IMR-90 (cell line): ENCODE results near the gene CADM1. TPM values are rescaled to one million over a fixed set of nuclear protein-coding genes. Genes with fewer than 3 reads are reported as not detected.

Experiments used
- ATAC-seq: fragments of 200-7000 bp; cut with Tn5 transposase; 2 replicates; pipeline ENCODE4 v1.9.1; 2020; ENCODE audit warnings: low read depth, mild to moderate bottlenecking, moderate library complexity
- BruUV-seq: library from RNA; stranded (reverse); fragments of 400-500 nt; replicated peaks from 2 replicates; lab custom pipeline; 2021; lab: Mats Ljungman, UMichigan
- CTCF ChIA-PET: fragments of 300-600 bp; formaldehyde crosslinking; extraction: SDS; loops from one replicate; lab custom pipeline; 2021; ENCODE audit warnings: antibody characterized with exemption; lab: Yijun Ruan, JAX
- POLR2A ChIA-PET: fragments of 300-600 bp; sonication (Branson Sonifier 250); formaldehyde crosslinking; loops from one replicate; lab custom pipeline; 2022; ENCODE audit warnings: antibody characterized with exemption; ENCODE audit not compliant: unreplicated experiment; lab: Charles Lee
- DNase-seq: peaks from one replicate; pipeline ENCODE4 v3.0.0; 2013
- H2AFZ ChIP-seq: replicated peaks from 2 replicates; pipeline ENCODE3; 2013; ENCODE audit warnings: low read length, mild to moderate bottlenecking; ENCODE audit not compliant: poor library complexity
- H2AK5ac ChIP-seq: 2 replicates; pipeline ENCODE4 v1.6.1; 2013; ENCODE audit warnings: low read depth, low read length, inconsistent platforms
- H2AK9ac ChIP-seq: replicated peaks from 2 replicates; pipeline ENCODE3; 2013; ENCODE audit warnings: mild to moderate bottlenecking, low read depth, low read length, moderate library complexity; ENCODE audit not compliant: poor library complexity
- H2BK120ac ChIP-seq: 2 replicates; pipeline ENCODE4 v1.6.1; 2013; ENCODE audit warnings: low read depth, low read length, inconsistent platforms
- H2BK15ac ChIP-seq: 3 replicates; pipeline ENCODE4 v1.6.1; 2013; ENCODE audit warnings: low read depth, low read length, inconsistent platforms
- H2BK20ac ChIP-seq: 2 replicates; pipeline ENCODE4 v1.6.1; 2013; ENCODE audit warnings: low read depth, mild to moderate bottlenecking, inconsistent platforms, low read length, moderate library complexity
- H2BK5ac ChIP-seq: 2 replicates; pipeline ENCODE4 v1.6.1; 2013; ENCODE audit warnings: mild to moderate bottlenecking, low read depth, low read length, inconsistent platforms; ENCODE audit not compliant: poor library complexity, severe bottlenecking
- H3K14ac ChIP-seq: replicated peaks from 2 replicates; pipeline ENCODE4 v1.6.1; 2013; ENCODE audit warnings: low read depth, low read length, inconsistent platforms
- H3K18ac ChIP-seq: 2 replicates; pipeline ENCODE4 v1.6.1; 2013; ENCODE audit warnings: low read depth, low read length, control low read depth
- H3K23ac ChIP-seq: 2 replicates; pipeline ENCODE4 v1.6.1; 2013; ENCODE audit warnings: low read depth, low read length, inconsistent platforms
- H3K27ac ChIP-seq: 2 replicates; pipeline ENCODE4 v1.5.1; 2013; ENCODE audit warnings: mild to moderate bottlenecking, control low read depth, low read length; ENCODE audit not compliant: insufficient read depth
- H3K27me3 ChIP-seq: 2 replicates; pipeline ENCODE4 v1.6.1; 2013; ENCODE audit warnings: low read length; ENCODE audit not compliant: control insufficient read depth, insufficient read depth
- H3K36me3 ChIP-seq: 2 replicates; pipeline ENCODE4 v1.6.1; 2013; ENCODE audit warnings: low read length, mixed read lengths; ENCODE audit not compliant: control insufficient read depth, insufficient read depth
- H3K4ac ChIP-seq: 2 replicates; pipeline ENCODE4 v1.6.1; 2013; ENCODE audit warnings: low read depth, low read length, inconsistent platforms
- H3K4me1 ChIP-seq: 2 replicates; pipeline ENCODE4 v1.6.1; 2013; ENCODE audit warnings: low read length, mixed read lengths; ENCODE audit not compliant: control insufficient read depth, insufficient read depth
- H3K4me2 ChIP-seq: 2 replicates; pipeline ENCODE4 v1.6.1; 2013; ENCODE audit warnings: low read depth, mild to moderate bottlenecking, control low read depth, low read length, moderate library complexity
- H3K4me3 ChIP-seq: 2 replicates; pipeline ENCODE4 v1.5.1; 2013; ENCODE audit warnings: low read depth, mild to moderate bottlenecking, control low read depth, low read length, moderate library complexity; ENCODE audit not compliant: insufficient read depth
- H3K56ac ChIP-seq: 2 replicates; pipeline ENCODE4 v1.6.1; 2013; ENCODE audit warnings: low read length, inconsistent platforms; ENCODE audit not compliant: insufficient read depth; ENCODE audit errors: extremely low read depth
- H3K79me1 ChIP-seq, 2 experiments: 2 replicates each; pipeline ENCODE4 v1.6.1; 2013; ENCODE audit warnings: low read length in 2 of 2, inconsistent platforms in 1 of 2, low read depth in 1 of 2
- H3K9ac ChIP-seq: 2 replicates; pipeline ENCODE4 v1.6.1; 2013; ENCODE audit warnings: low read depth, low read length, control low read depth
- H3K9me1 ChIP-seq: 2 replicates; pipeline ENCODE4 v1.6.1; 2013; ENCODE audit warnings: low read length, inconsistent platforms; ENCODE audit not compliant: insufficient read depth
- H3K9me3 ChIP-seq: 2 replicates; pipeline ENCODE4 v1.6.1; 2013; ENCODE audit warnings: low read length; ENCODE audit not compliant: control insufficient read depth, insufficient read depth
- H4K20me1 ChIP-seq: 2 replicates; pipeline ENCODE4 v1.6.1; 2013; ENCODE audit warnings: low read length, inconsistent platforms; ENCODE audit not compliant: insufficient read depth
- H4K5ac ChIP-seq: 2 replicates; pipeline ENCODE4 v1.6.1; 2013; ENCODE audit warnings: mild to moderate bottlenecking, low read depth, low read length, control low read depth
- H4K8ac ChIP-seq, 2 experiments: 2 replicates each; pipeline ENCODE4 v1.6.1; 2013; ENCODE audit warnings: low read depth in 2 of 2, low read length in 2 of 2, control low read depth in 1 of 2, inconsistent platforms in 1 of 2
- H4K91ac ChIP-seq: 2 replicates; pipeline ENCODE4 v1.6.1; 2013; ENCODE audit warnings: low read depth, low read length, inconsistent platforms; ENCODE audit not compliant: insufficient read depth
- BHLHE40 ChIP-seq: fragments of 150-350 bp; IDR thresholded peaks from 2 replicates; pipeline ENCODE4 v1.6.1; 2016; ENCODE audit warnings: mild to moderate bottlenecking, low read depth, low read length
- MAFK ChIP-seq: IDR thresholded peaks from 2 replicates; pipeline ENCODE4 v1.6.1; 2012; ENCODE audit warnings: low read depth, low read length, improper control_type of control experiment
- RAD21 ChIP-seq: IDR thresholded peaks from 2 replicates; pipeline ENCODE4 v1.6.1; 2012; ENCODE audit warnings: low read length, improper control_type of control experiment
- dilution Hi-C: fragments of 300-500 bp; cut with HindIII; formaldehyde crosslinking; loops from one replicate; pipeline ENCODE4 v1.14.3; 2018; ENCODE audit warnings: low sequenced_read_pairs; ENCODE audit not compliant: unreplicated experiment
- in situ Hi-C: fragments of 300-500 bp; cut with MboI; formaldehyde crosslinking; loops from 3 replicates; pipeline ENCODE4 v1.14.3; 2019; ENCODE audit warnings: low sequenced_read_pairs, inconsistent platforms, mixed read lengths
- intact Hi-C: fragments of 100-400 bp; cut with micrococcal nuclease; formaldehyde crosslinking; loops from 2 replicates; pipeline ENCODE4 v1.10.0; 2022
- polyA plus RNA-seq, 3 experiments: library from polyadenylated mRNA; depleted of rRNA; stranded (reverse); fragments of >200 nt; gene quantifications; 2 replicates each; pipeline ENCODE4 v1.2.3, GENCODE V29; 2012; ENCODE audit warnings: low replicate concordance in 1 of 3
- total RNA-seq: library from RNA; depleted of rRNA; stranded (reverse); fragments of >200 nt; gene quantifications from 2 replicates; pipeline ENCODE4 v1.2.3, GENCODE V29; 2012
- TF ChIP-seq, protein P1 (sequence below): conservative IDR thresholded peaks from 2 replicates; pipeline ENCODE4 v1.5.1; 2012; ENCODE audit warnings: mild to moderate bottlenecking, low read depth, low read length, improper control_type of control experiment

The CADM1 gene
- total and polyA plus RNA-seq, 2 of the 4 experiments (the other 2 are of a cell fraction): 28.8 to 77.1 TPM

DNA sequence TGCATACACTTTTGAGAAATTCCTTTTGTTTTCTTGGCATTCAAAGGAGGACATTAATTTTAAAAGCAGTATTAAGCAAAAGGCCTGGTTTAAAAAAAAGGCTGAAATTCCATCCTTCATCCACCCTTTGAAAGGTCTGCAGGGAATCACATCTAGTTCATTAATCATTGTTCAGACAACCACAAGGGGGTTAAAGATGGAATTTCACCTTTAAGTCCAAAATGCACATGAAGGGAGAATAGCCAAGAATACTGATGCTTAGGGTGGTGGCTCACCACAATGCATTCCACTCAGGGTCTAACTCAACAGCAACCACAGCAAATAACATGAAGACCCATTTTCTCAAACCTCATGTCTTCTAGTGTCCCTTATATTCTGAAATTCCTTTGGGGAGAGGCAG is 256.9 kb downstream of the CADM1 start:
- Histone ChIP-seq H2AK5ac (no peak overlapping the region), H3K23ac (no peak overlapping the region), H4K20me1 (no peaks in the 10 kb centered on the region), H3K9ac (no peak overlapping the region), H2AK9ac (no peak overlapping the region), H3K27me3 (no peaks in the 10 kb centered on the region), H2BK20ac (no peak overlapping the region), H2BK15ac (no peak overlapping the region), H3K79me1 (no peaks in the 10 kb centered on the region), H3K18ac (no peak overlapping the region), H3K4ac (no peak overlapping the region), H4K5ac (no peak overlapping the region), H3K4me2 (no peak overlapping the region), H2BK5ac (no peak overlapping the region), H3K14ac (no peak overlapping the region), H3K56ac (no peak overlapping the region), H3K4me1 (peaks cover 2% of the 10 kb centered on the region; the same call in 1 of the 2 replicates), H2BK120ac (no peak overlapping the region), H3K36me3 (no peaks in the 10 kb centered on the region), H2AFZ (no peak overlapping the region), H3K27ac (no peak overlapping the region), H3K9me3 (no peaks in the 10 kb centered on the region), H4K8ac (no peak overlapping the region), H3K9me1 (no peaks in the 10 kb centered on the region), H3K4me3 (no peak overlapping the region), H4K91ac (no peak overlapping the region)
- TF ChIP-seq, protein P1, sequence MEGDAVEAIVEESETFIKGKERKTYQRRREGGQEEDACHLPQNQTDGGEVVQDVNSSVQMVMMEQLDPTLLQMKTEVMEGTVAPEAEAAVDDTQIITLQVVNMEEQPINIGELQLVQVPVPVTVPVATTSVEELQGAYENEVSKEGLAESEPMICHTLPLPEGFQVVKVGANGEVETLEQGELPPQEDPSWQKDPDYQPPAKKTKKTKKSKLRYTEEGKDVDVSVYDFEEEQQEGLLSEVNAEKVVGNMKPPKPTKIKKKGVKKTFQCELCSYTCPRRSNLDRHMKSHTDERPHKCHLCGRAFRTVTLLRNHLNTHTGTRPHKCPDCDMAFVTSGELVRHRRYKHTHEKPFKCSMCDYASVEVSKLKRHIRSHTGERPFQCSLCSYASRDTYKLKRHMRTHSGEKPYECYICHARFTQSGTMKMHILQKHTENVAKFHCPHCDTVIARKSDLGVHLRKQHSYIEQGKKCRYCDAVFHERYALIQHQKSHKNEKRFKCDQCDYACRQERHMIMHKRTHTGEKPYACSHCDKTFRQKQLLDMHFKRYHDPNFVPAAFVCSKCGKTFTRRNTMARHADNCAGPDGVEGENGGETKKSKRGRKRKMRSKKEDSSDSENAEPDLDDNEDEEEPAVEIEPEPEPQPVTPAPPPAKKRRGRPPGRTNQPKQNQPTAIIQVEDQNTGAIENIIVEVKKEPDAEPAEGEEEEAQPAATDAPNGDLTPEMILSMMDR: no peak
- TF ChIP-seq RAD21: no peak
- no peak for TF ChIP-seq MAFK
- TF ChIP-seq BHLHE40: no peak
- dilution Hi-C loops: no loop called here
- intact Hi-C loops: no loop called here
- DNase-seq (no peak), ATAC-seq (no peak)
- ChIA-PET CTCF (interaction anchor here (1.0 to 1.5 kb wide), 3 partner anchors 8 to 19 kb away, joined by 3 to 5 read pairs (median 3); no protein-coding TSS in a partner anchor), POLR2A (no interaction called here)
- in situ Hi-C loops: no loop called here
- no TSS peak for BruUV-seq
